RWPE1 (cell line): ENCODE measurements around the gene LRRC26.

Source experiments
- CTCF ChIA-PET: fragments of 350-600 bp; sonication (Branson Sonifier 250); formaldehyde crosslinking; extraction: SDS; loops from one replicate; lab custom pipeline; 2021; lab: Yijun Ruan, JAX
- POLR2A ChIA-PET: fragments of 400-600 bp; formaldehyde crosslinking; extraction: SDS; loops from one replicate; lab custom pipeline; 2020; ENCODE audit warnings: antibody characterized with exemption; ENCODE audit not compliant: low non-redundant PET; lab: Yijun Ruan, JAX
- DNase-seq: peaks from one replicate; pipeline ENCODE4 v3.0.0; 2012; ENCODE audit warnings: low spot score
- H3K27ac ChIP-seq: fragments of 450-650 bp; 2 replicates; pipeline ENCODE4 v1.5.1; 2017
- CTCF ChIP-seq: fragments of 450-650 bp; conservative IDR thresholded peaks from 2 replicates; pipeline ENCODE4 v1.5.1; 2017; ENCODE audit warnings: low read depth, mild to moderate bottlenecking

LRRC26 gene

DNA sequence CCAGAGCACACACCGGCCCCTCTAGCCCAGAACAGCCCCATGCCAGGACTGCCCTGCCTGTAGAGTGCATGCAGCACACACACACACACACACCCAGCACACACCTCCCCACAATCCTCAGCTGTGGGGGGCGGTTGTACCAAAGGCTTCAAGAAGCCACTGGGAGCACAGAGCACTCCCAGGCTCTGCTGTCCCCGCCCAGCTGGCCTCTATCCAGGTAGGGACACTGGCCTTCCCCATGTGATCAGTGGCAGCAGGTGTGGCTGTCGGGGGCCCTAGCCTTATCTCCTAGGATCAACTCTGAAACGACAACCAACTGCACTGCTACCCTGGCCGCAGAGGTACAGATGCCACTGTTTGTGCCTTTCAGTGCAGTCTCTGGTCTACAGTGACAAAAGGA, 16.5 kb upstream of the LRRC26 start:
- TF ChIP-seq CTCF = no peak
- POLR2A ChIA-PET = no interaction called here
- peak overlapping the region; percentile 13; the same call in 1 of the 2 replicates for H3K27ac ChIP-seq
- CTCF ChIA-PET = interaction anchor here (2.6 kb wide), 1 partner anchor 10 kb away, joined by 9 read pairs; no protein-coding TSS in a partner anchor
- DNase-seq = no peak

DNA sequence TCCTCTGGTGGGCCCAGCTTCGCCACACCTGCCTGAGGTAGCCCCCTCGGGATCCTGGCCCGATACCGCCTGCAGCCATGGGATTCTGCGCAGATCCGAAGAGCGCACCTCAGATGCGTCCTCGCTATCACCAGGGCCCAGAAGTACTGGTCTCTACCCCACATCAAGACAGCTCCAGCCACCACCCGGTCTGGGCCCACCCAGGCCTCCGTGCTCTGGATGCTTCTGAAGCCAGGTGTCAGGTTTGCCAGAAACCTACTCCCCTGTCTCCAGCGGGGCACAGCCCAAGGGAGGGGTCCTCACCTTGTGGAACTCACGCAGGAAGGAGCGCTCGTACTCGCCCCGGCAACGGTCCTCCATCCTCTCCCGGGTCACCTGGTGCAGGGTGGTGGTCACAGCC, 16.1 kb upstream of the LRRC26 start:
- no peak for TF ChIP-seq CTCF
- DNase-seq = no peak
- POLR2A ChIA-PET = no interaction called here
- 0 out of 2 replicates have a peak overlapping the region, but pooled peaks have one; percentile 13 for H3K27ac ChIP-seq
- CTCF ChIA-PET = no interaction called here

GRCh38 chr9:137184881-137185660, 15.2 kb upstream of the LRRC26 start:
- POLR2A ChIA-PET = no interaction called here
- CTCF ChIA-PET = no interaction called here
- no peak for DNase-seq
- no peak overlapping the region for H3K27ac ChIP-seq
- no peak for TF ChIP-seq CTCF

DNA sequence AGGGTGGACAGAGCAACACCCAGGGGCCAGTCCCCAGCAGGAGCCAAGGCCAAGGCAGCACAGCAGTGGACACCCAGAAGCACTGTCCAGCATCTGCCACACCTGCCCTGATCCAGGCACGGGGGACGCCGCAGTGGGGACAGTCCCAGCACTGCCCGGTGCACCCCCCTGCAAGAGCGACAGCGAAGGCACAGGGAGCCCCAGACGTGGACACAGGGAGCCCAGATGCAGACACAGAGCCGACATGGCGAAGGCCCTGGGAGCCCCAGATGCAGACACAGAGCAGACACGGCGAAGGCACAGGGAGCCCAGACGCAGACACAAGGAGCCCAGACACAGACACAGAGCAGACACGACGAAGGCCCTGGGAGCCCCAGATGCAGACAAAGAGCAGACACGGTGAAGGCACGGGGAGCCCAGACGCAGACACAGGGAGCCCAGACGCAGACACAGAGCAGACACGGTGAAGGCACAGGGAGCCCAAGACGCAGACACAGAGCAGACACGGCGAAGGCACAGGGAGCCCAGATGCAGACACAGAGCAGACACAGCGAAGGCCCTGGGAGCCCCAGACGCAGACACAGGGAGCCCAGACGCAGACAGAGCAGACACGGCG, 14.2 kb upstream of the LRRC26 start:
- ChIA-PET POLR2A (no interaction called here), CTCF (no interaction called here)
- no peak overlapping the region for H3K27ac ChIP-seq
- DNase-seq = no peak
- TF ChIP-seq CTCF = no peak

DNA sequence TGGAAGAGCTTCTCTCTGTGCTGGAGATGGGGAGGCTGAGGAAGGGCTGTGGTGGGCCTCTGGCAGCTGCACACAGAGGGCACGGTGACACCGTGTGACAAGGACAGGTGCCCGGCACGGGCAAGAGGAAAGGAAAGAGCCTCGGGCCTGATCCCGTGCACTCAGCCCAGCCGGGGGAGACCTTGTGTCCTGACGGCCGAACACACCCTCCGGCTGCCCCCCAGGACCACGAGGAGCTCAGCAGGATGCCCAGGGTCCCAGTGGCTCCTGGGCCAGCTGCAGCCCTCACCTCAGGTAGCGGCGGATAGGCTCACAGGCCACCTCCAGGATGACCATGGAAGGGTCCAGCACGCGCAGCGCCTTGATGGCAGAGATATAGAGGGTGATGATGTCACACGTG, 13.0 kb upstream of the LRRC26 start:
- no peak for TF ChIP-seq CTCF
- no peak for DNase-seq
- H3K27ac ChIP-seq = no peak overlapping the region
- ChIA-PET POLR2A (no interaction called here), CTCF (interaction anchor here (0.5 to 0.6 kb wide), 3 partner anchors 8 to 44 kb away, joined by 3 read pairs; no protein-coding TSS in a partner anchor)

- POLR2A ChIA-PET = no interaction called here
- H3K27ac ChIP-seq = no peak overlapping the region
Observed at GRCh38 chr9:137181680-137182079, 11.8 kb upstream of the LRRC26 start.

More at GRCh38 chr9:137181680-137182079, 11.8 kb upstream of the LRRC26 start:
- TF ChIP-seq CTCF = no peak
- CTCF ChIA-PET = interaction anchor here (0.9 to 1.0 kb wide), 2 partner anchors 55 to 63 kb away, joined by 3 to 4 read pairs; no protein-coding TSS in a partner anchor
- no peak for DNase-seq
